ENCODE data around the gene TXNDC17.
"Not testable (repeated sequence)": the region's sequence is repeated elsewhere in the genome, so short reads cannot be mapped to it uniquely, and the experiment has no call there.

Gene TXNDC17

GRCh38 chr17:6640536-6641246 is at the start of gene TXNDC17, which contains the start of gene KIAA0753 (continued):
- TF ChIP-seq ZNF510 (tag by site-specific recombination; IDR thresholded peaks at IDR 0.05; ENCODE audit: insufficient replicate concordance) = no peak

GRCh38 chr17:6591599-6592158 is 49.2 kb upstream of the TXNDC17 start:
- POLR2A ChIA-PET = no interaction called here
- CTCF ChIA-PET = no interaction called here
- Histone ChIP-seq H3K27ac (ENCODE audit: extremely low read depth, low read depth, low read length) (no peak overlapping the region), H3K36me3 (ENCODE audit: control insufficient read depth in 2 of 2, insufficient read depth in 1 of 2, low read length in 2 of 2) (peaks cover 80 to 99% of the 10 kb centered on the region in 2 experiments), H3K9me3 (ENCODE audit: control insufficient read depth, insufficient read depth, low read depth, low read length) (no peaks in the 10 kb centered on the region), H3K4me1 (ENCODE audit: control insufficient read depth, insufficient read depth, low read length) (no peaks in the 10 kb centered on the region), H3K4me3 (ENCODE audit: low read depth, low read length) (no peak overlapping the region)
- TF ChIP-seq BCL6B (tag by site-specific recombination; IDR thresholded peaks at IDR 0.05) (0 out of 2 replicates have a peak, but pooled peaks have one; percentile 6), ZFHX2 (tag by site-specific recombination; conservative IDR thresholded peaks at IDR 0.05) (no peak)

- Histone ChIP-seq H3K27ac (ENCODE audit: extremely low read depth, low read depth, low read length) (no peak overlapping the region), H3K4me1 (ENCODE audit: control insufficient read depth, insufficient read depth, low read length) (no peaks in the 10 kb centered on the region), H3K9me3 (ENCODE audit: control insufficient read depth, insufficient read depth, low read depth, low read length) (no peaks in the 10 kb centered on the region), H3K36me3 (ENCODE audit: control insufficient read depth in 2 of 2, insufficient read depth in 1 of 2, low read length in 2 of 2) (peaks cover 78 to 99% of the 10 kb centered on the region in 2 experiments), H3K4me3 (ENCODE audit: low read depth, low read length) (no peak overlapping the region)
- ChIA-PET POLR2A (no interaction called here), CTCF (no interaction called here)
- TF ChIP-seq ZNF747 (tag by site-specific recombination; IDR thresholded peaks at IDR 0.05) (no peak), OVOL3 (tag by site-specific recombination; IDR thresholded peaks at IDR 0.05) (no peak), ZBTB20 (tag by site-specific recombination; IDR thresholded peaks at IDR 0.05) (no peak), BCL6B (tag by site-specific recombination; IDR thresholded peaks at IDR 0.05) (no peak), TCF7L2 (IDR thresholded peaks at IDR 0.05; ENCODE audit: borderline replicate concordance, low read depth, low read length) (no peak), ZNF768 (tag by site-specific recombination; IDR thresholded peaks at IDR 0.05) (no peak), PRDM4 (tag by site-specific recombination; IDR thresholded peaks at IDR 0.05) (no peak)
These were observed 48.7 kb upstream of the TXNDC17 start for GRCh38 chr17:6592173-6592572.

- peaks cover 74 to 97% of the 10 kb centered on the region in 2 experiments for H3K36me3 ChIP-seq (ENCODE audit: control insufficient read depth in 2 of 2, insufficient read depth in 1 of 2, low read length in 2 of 2)
These were observed 47.5 kb upstream of the TXNDC17 start for GRCh38 chr17:6593371-6593770.

GRCh38 chr17:6596081-6596480 is 44.8 kb upstream of the TXNDC17 start:
- H3K4me3 ChIP-seq (ENCODE audit: low read depth, low read length) = no peak overlapping the region
- ChIA-PET CTCF (no interaction called here), POLR2A (no interaction called here)
- no peaks in the 10 kb centered on the region for H3K9me3 ChIP-seq (ENCODE audit: control insufficient read depth, insufficient read depth, low read depth, low read length)
- H3K27ac ChIP-seq (ENCODE audit: extremely low read depth, low read depth, low read length) = no peak overlapping the region
- H3K36me3 ChIP-seq (ENCODE audit: control insufficient read depth in 2 of 2, insufficient read depth in 1 of 2, low read length in 2 of 2) = peaks cover 69 to 97% of the 10 kb centered on the region in 2 experiments
- H3K4me1 ChIP-seq (ENCODE audit: control insufficient read depth, insufficient read depth, low read length) = no peaks in the 10 kb centered on the region
- TF ChIP-seq EGR2 (tag by site-specific recombination; IDR thresholded peaks at IDR 0.05; ENCODE audit: low read depth) = no peak
- no peak for TF ChIP-seq ZNF423 (tag by site-specific recombination; IDR thresholded peaks at IDR 0.05)

More at GRCh38 chr17:6593371-6593770, 47.5 kb upstream of the TXNDC17 start:
- H3K27ac ChIP-seq (ENCODE audit: extremely low read depth, low read depth, low read length); CTCF ChIA-PET; H3K9me3 ChIP-seq (ENCODE audit: control insufficient read depth, insufficient read depth, low read depth, low read length); H3K4me3 ChIP-seq (ENCODE audit: low read depth, low read length); H3K4me1 ChIP-seq (ENCODE audit: control insufficient read depth, insufficient read depth, low read length); POLR2A ChIA-PET: not testable (repeated sequence)
